SJCRH30 (cell line): Measurements from ENCODE around the gene ASB1. TPM values are rescaled to one million over a fixed set of nuclear protein-coding genes. Genes with fewer than 3 reads are reported as not detected.
A peak's percentile ranks its signal among the peaks of the same experiment; 100 is the strongest.

Source experiments
- DNase-seq, 2 experiments: peaks; one replicate each; pipeline ENCODE4 v3.0.0-alpha.2; 2015 to 2020
- H3K27ac ChIP-seq: fragments of 250-450 bp; sonication (Bioruptor Pico); 2 replicates; pipeline ENCODE4 v1.5.1; 2020; ENCODE audit warnings: mild to moderate bottlenecking, moderate library complexity
- H3K27me3 ChIP-seq: fragments of 250-450 bp; sonication (Bioruptor Pico); 2 replicates; pipeline ENCODE4 v1.5.1; 2020; ENCODE audit warnings: mild to moderate bottlenecking, moderate library complexity
- H3K36me3 ChIP-seq: fragments of 250-450 bp; sonication (Bioruptor Pico); 2 replicates; pipeline ENCODE4 v1.5.1; 2020; ENCODE audit warnings: mild to moderate bottlenecking, moderate library complexity
- H3K4me1 ChIP-seq: fragments of 250-450 bp; sonication (Bioruptor Pico); 2 replicates; pipeline ENCODE4 v1.5.1; 2020; ENCODE audit warnings: mild to moderate bottlenecking, moderate library complexity
- H3K4me3 ChIP-seq: fragments of 250-450 bp; sonication (Bioruptor Pico); 2 replicates; pipeline ENCODE4 v1.5.1; 2020; ENCODE audit warnings: mild to moderate bottlenecking, moderate library complexity
- H3K9me3 ChIP-seq: fragments of 250-450 bp; sonication (Bioruptor Pico); replicated peaks from 2 replicates; pipeline ENCODE4 v1.5.1; 2020; ENCODE audit warnings: mild to moderate bottlenecking, moderate library complexity
- total RNA-seq: library from RNA; depleted of rRNA; stranded (reverse); fragments of >200 nt; shearing (Covaris generic); gene quantifications from 2 replicates; pipeline ENCODE4 v1.2.3, GENCODE V29; 2014

ASB1 gene
- total RNA-seq, 1 experiment from 2014 or later: 46.9 TPM

GRCh38 chr2:238412067-238412767 lies 14.5 kb upstream of the ASB1 start:
- Histone ChIP-seq H3K27ac (no peak overlapping the region), H3K4me1 (no peaks in the 10 kb centered on the region), H3K27me3 (no peaks in the 10 kb centered on the region), H3K9me3 (no peaks in the 10 kb centered on the region), H3K4me3 (no peak overlapping the region), H3K36me3 (no peaks in the 10 kb centered on the region)
- DNase-seq: no peak

GRCh38 chr2:238413368-238413767 lies 13.4 kb upstream of the ASB1 start:
- Histone ChIP-seq H3K4me3 (no peak overlapping the region), H3K36me3 (no peaks in the 10 kb centered on the region), H3K9me3 (no peaks in the 10 kb centered on the region), H3K4me1 (peaks cover under 1% of the 10 kb centered on the region; the same call in 1 of the 2 replicates), H3K27ac (no peak overlapping the region), H3K27me3 (no peaks in the 10 kb centered on the region)
- no peak for DNase-seq

- DNase-seq: no peak
- Histone ChIP-seq H3K4me1 (peaks cover 9% of the 10 kb centered on the region; the same call in 1 of the 2 replicates), H3K27ac (no peak overlapping the region), H3K9me3 (peaks cover 3% of the 10 kb centered on the region; the same call in 1 of the 2 replicates), H3K27me3 (no peaks in the 10 kb centered on the region), H3K36me3 (no peaks in the 10 kb centered on the region), H3K4me3 (no peak overlapping the region)
Observed at GRCh38 chr2:238415036-238415764, 11.5 kb upstream of the ASB1 start.

- Histone ChIP-seq H3K27ac (no peak overlapping the region), H3K36me3 (no peaks in the 10 kb centered on the region), H3K9me3 (peaks cover 3% of the 10 kb centered on the region; the same call in 1 of the 2 replicates), H3K4me3 (no peak overlapping the region), H3K4me1 (peaks cover 9% of the 10 kb centered on the region; the same call in 1 of the 2 replicates), H3K27me3 (no peaks in the 10 kb centered on the region)
- DNase-seq: no peak
Observed at GRCh38 chr2:238415893-238416292, 10.8 kb upstream of the ASB1 start.

DNA sequence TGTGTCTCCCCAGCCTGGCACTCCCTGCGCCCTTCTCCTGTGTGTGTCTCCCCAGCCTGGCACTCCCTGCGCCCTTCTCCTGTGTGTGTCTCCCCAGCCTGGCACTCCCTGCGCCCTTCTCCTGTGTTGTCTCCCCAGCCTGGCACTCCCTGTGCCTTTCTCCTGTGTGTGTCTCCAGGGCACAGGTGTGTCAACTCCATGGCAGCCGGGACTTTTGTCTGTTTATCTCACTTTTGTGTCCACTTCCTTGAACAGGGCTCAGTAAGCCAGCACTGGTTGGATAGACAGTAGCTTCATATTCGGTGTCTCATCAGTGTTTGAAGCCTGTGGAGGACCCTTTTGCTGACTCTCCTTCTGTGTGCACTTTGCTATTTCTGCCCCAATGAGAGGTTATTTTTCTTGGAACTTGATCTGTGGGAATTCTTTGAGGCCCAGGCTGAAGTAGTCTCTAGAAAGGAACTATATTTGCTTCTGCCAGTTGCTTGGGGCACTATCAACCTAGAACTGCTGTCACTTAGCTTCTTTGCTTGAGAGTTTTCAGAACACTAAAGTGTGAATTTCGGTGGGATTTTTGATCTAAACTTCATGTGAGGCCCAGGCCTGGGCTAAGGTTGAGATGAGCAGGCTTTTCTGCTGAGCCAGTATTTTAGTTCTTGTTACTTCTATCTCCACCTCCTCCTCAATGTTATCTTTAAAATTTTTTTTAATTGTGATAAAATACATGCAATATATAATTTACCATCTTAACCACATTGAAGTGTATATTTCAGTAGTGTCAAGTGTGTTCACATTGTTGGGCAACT lies 8.3 kb upstream of the ASB1 start:
- H3K4me1 ChIP-seq: peaks cover 13% of the 10 kb centered on the region
- H3K27me3 ChIP-seq: no peaks in the 10 kb centered on the region
- no peak for DNase-seq
- H3K36me3 ChIP-seq: no peaks in the 10 kb centered on the region
- H3K27ac ChIP-seq: no peak overlapping the region
- peaks cover 3% of the 10 kb centered on the region; the same call in 1 of the 2 replicates for H3K9me3 ChIP-seq
- no peak overlapping the region for H3K4me3 ChIP-seq

DNA sequence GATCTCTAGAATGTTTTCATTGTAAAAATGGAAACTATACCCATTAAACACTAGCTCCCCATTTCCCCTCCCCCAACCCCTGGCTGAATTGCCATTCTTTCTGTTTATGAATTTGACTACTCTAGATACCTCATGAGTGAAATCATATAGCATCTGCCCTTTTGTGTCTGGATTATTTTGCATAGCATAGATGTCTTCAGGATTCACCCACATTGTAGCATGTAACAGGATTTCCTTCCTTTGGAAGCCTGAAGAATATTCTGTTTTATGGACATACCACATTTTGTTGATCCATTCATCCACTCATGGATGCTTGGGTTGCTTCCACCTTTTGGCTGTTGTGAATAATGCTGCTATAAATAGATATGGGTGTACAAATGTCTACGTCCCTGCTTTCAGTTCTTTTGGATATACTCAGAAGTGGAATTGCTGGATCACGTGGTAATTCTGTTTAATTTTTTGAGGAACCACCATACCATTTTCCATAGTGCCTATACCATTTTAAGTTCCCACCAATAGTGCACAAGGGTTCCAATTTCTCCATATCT lies 7.7 kb upstream of the ASB1 start:
- peaks cover 20% of the 10 kb centered on the region for H3K4me1 ChIP-seq
- no peaks in the 10 kb centered on the region for H3K27me3 ChIP-seq
- no peak overlapping the region for H3K4me3 ChIP-seq
- DNase-seq: no peak
- peaks cover 3% of the 10 kb centered on the region; the same call in 1 of the 2 replicates for H3K9me3 ChIP-seq
- H3K27ac ChIP-seq: no peak overlapping the region
- no peaks in the 10 kb centered on the region for H3K36me3 ChIP-seq

- Histone ChIP-seq H3K36me3 (no peaks in the 10 kb centered on the region), H3K27ac (no peak overlapping the region), H3K4me3 (no peak overlapping the region), H3K27me3 (no peaks in the 10 kb centered on the region), H3K4me1 (peaks cover 29% of the 10 kb centered on the region), H3K9me3 (peaks cover 3% of the 10 kb centered on the region; the same call in 1 of the 2 replicates)
- no peak for DNase-seq
Observed at GRCh38 chr2:238420442-238420841, 6.3 kb upstream of the ASB1 start.

- Histone ChIP-seq H3K9me3 (peaks cover 3% of the 10 kb centered on the region; the same call in 1 of the 2 replicates), H3K27me3 (no peaks in the 10 kb centered on the region), H3K4me3 (no peak overlapping the region), H3K4me1 (peaks cover 32% of the 10 kb centered on the region), H3K27ac (no peak overlapping the region), H3K36me3 (no peaks in the 10 kb centered on the region)
- no peak for DNase-seq
Observed at GRCh38 chr2:238420878-238421694, 5.6 kb upstream of the ASB1 start.

DNA sequence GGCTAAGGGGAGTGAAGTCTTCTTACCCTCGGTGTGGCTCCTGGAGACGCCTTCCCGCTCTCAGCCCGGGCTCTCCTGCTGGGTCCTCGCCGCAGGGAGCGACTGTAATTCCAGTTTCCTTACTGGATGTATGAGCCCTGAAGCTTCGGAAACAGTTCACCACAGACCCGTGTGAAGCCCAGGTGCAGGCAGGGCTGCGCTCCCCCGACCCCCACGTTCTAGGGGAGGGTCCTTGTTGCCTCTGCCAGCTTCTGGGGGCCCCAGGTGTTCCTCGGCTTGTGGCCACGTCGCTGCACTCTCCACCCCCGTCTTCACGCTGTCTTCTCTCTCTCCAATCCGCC lies 5.1 kb upstream of the ASB1 start:
- H3K36me3 ChIP-seq: no peaks in the 10 kb centered on the region
- no peaks in the 10 kb centered on the region for H3K27me3 ChIP-seq
- peaks cover 32% of the 10 kb centered on the region for H3K4me1 ChIP-seq
- no peak overlapping the region for H3K27ac ChIP-seq
- H3K9me3 ChIP-seq: peaks cover 3% of the 10 kb centered on the region; the same call in 1 of the 2 replicates
- H3K4me3 ChIP-seq: no peak overlapping the region
- DNase-seq: no peak

DNA sequence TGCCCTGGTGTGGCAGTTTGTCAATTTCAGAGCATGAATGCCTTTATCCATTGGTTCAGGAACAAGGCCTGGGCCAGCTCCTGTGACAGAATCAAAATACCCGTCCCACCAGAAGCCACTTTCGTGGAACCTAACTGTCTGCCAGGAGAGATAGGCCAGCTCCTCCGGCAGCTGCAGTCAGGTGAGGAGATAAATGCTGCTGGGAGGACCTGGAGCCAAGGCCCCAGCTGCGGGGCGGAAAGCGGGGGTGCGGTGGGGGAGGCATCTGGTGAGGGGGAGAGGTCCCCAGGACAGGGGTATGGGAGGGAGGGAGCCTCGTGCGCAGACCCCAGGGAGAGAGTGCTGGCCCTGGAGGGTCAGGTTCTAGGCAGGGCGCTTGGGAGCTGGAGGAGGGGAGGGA lies 4.4 kb upstream of the ASB1 start:
- Histone ChIP-seq H3K27me3 (no peaks in the 10 kb centered on the region), H3K36me3 (no peaks in the 10 kb centered on the region), H3K4me1 (peaks cover 32% of the 10 kb centered on the region), H3K9me3 (peaks cover 3% of the 10 kb centered on the region; the same call in 1 of the 2 replicates), H3K4me3 (no peak overlapping the region), H3K27ac (no peak overlapping the region)
- no peak for DNase-seq

DNA sequence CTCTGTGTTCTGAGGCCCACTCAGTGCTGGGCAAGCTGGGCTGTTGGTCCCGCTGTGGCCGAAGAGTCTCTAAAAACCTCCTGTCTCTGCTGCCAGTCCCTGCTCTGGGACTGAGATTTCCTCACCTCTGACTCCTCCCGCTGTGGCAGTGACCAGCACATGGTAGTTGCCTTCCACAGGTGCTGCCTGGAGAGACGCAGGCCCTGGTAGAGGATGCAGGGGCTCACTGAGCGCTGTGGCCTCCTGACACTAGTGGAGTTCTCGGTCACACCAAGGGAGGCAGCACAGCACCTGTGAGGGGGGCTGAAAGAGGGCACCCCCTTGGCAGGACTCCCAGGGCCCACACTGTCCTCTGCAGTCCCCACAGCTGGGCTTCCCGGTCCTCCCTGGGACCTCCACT lies 3.8 kb upstream of the ASB1 start:
- H3K27ac ChIP-seq: no peak overlapping the region
- no peak overlapping the region for H3K4me3 ChIP-seq
- peaks cover 34% of the 10 kb centered on the region for H3K4me1 ChIP-seq
- no peak for DNase-seq
- H3K36me3 ChIP-seq: no peaks in the 10 kb centered on the region
- H3K27me3 ChIP-seq: no peaks in the 10 kb centered on the region
- peaks cover 3% of the 10 kb centered on the region; the same call in 1 of the 2 replicates for H3K9me3 ChIP-seq

DNA sequence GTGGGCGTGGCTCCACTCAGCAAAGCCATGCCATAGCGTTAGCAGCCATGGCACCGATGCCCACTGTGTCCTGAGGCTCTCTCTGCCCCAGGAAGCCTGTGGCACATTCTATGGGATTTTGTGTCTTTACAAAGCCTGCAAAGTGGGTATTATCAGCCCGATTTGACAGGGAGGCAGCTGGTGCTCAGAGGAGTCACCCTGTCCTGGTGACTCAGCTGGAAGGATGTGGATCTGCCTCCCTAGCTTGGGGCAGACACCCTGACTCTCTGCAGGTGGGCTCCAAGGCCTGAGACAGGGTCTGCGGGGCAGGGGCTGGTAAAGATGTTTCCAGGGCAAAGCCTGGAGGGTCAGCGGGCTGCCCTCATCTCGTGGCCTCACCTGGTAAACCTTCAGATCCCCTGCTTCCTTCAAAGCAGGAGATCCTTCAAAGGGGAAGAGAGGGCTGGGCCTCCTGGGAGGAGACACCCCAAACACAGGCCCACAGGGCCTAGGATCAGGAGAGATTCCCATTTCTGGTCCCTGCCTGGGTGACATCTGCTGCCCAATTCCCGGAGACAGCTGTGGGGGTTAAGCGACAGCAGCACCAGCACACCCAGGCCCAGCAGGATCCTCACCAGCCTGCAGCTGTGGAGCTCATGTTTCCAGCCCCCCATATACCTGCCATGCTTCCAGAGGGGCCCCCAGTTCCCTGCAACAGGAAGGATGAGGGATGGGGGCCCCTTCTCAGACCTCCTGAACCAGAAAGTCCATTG lies 3.0 kb upstream of the ASB1 start:
- Histone ChIP-seq H3K27me3 (no peaks in the 10 kb centered on the region), H3K4me1 (peaks cover 29% of the 10 kb centered on the region), H3K4me3 (no peak overlapping the region), H3K9me3 (peaks cover 3% of the 10 kb centered on the region; the same call in 1 of the 2 replicates), H3K27ac (peak overlapping the region; percentile 58), H3K36me3 (no peaks in the 10 kb centered on the region)
- DNase-seq: peak; percentile 41 to 58

DNA sequence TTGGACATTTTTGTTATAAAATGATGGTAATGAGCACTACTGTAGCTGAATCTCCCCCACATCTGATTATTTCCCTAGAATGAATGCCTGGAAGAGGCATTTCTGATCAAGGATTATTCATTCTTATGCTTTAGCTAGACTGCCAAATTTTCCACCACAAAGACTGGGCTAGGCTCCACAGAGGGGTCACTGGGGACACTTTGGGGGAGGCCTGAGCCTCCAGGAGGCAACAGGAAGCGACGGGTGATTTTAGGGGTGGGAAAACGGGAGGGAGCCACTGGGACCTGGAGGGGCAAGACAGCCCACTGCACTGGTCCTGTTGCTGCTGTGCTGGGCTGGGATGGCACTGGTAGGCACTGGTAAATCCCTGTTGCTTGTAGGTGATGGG lies 2.4 kb upstream of the ASB1 start:
- peak overlapping the region; percentile 58 for H3K27ac ChIP-seq
- DNase-seq: no peak
- peaks cover 25% of the 10 kb centered on the region for H3K4me1 ChIP-seq
- no peak overlapping the region for H3K4me3 ChIP-seq
- H3K9me3 ChIP-seq: peaks cover under 1% of the 10 kb centered on the region; the same call in 1 of the 2 replicates
- no peaks in the 10 kb centered on the region for H3K27me3 ChIP-seq
- no peaks in the 10 kb centered on the region for H3K36me3 ChIP-seq
